ENCODE results near the gene MSRB3.
A peak's percentile ranks its signal among the peaks of the same experiment; 100 is the strongest.

The MSRB3 gene

DNA sequence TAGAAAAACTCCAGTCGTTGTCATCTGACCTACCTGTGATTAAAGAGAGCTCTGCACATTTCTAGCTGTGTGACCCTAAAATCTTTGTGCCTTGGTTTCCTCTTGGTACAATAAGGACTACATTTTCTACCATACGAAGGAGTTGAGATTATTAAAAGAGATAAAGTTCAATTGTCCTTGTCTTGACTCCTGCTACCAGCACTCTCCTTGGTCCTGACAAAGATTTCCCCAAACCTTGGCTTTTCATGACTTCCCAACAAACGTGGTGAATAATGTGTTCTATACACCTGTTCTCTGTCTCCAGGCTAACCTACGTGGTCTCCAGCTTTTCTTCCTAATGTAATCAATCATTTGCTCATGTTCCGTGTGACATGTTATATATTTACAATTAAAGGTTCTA lies 223.5 kb downstream of the MSRB3 start:
- H3K4me3 ChIP-seq (ENCODE audit: low read length), result no peak overlapping the region
- DNase-seq (ENCODE audit: low read depth), result no peak
- TF ChIP-seq, protein P1, sequence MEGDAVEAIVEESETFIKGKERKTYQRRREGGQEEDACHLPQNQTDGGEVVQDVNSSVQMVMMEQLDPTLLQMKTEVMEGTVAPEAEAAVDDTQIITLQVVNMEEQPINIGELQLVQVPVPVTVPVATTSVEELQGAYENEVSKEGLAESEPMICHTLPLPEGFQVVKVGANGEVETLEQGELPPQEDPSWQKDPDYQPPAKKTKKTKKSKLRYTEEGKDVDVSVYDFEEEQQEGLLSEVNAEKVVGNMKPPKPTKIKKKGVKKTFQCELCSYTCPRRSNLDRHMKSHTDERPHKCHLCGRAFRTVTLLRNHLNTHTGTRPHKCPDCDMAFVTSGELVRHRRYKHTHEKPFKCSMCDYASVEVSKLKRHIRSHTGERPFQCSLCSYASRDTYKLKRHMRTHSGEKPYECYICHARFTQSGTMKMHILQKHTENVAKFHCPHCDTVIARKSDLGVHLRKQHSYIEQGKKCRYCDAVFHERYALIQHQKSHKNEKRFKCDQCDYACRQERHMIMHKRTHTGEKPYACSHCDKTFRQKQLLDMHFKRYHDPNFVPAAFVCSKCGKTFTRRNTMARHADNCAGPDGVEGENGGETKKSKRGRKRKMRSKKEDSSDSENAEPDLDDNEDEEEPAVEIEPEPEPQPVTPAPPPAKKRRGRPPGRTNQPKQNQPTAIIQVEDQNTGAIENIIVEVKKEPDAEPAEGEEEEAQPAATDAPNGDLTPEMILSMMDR (conservative IDR thresholded peaks at IDR 0.05; ENCODE audit: low read depth, low read length), result no peak

DNA sequence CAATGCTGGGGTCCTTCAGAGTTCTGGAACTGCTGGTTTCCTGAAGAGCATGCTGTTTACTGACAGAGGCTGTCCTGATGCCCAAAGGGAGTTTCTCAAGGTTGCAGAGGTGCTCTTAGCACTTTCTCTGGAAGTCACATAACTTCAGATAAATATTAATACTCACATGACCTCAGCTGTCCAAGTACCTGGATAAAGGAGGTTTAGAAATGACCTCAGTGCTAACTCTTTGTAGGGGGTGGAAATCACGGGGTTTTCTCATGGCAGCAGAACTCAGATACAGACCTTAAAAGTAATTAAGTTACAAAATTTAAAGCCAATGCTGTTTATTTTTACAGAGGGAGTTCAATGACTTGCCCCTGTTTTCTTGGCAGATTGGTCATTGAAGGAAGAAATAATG lies 225.9 kb downstream of the MSRB3 start:
- H3K4me3 ChIP-seq (ENCODE audit: low read length), result no peak overlapping the region
- TF ChIP-seq, protein P1 (conservative IDR thresholded peaks at IDR 0.05; ENCODE audit: low read depth, low read length), result no peak
- no peak for DNase-seq (ENCODE audit: low read depth)

DNA sequence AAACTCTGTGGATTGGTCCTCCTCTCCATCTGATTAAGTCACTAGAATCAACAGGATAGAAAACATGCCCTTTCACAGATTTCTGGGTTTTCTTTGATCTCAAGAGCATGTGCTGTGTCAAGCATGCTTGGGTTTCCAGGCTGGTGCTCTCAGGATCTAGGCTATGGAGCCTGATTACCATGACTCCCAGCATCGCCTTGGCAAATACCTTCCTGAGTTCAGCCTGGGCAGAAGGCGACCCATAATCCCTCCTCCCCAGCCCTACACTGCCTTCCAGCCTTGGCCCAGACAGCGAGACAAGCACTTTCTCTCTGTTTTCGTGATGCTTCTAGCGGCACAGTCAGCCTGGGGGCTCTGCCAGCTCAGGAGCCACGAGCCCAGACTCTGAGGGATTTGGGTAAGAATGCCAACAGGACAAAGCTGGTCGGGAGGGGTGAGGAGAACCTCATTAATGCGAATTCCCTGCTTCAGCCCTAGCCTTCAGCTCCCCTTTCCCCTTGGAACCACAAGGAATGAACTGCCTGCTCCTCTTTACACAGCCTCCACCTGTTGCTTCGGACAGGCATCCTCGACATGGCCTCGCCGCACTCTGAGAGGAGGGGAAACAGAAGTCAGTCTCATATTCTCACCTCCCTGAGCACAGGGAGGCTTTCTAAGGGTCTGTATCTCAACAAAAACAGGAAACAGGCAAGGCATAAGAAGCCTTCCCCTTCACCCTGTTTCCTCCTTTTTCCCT lies 227.1 kb downstream of the MSRB3 start:
- DNase-seq (ENCODE audit: low read depth), result peak; percentile 42
- TF ChIP-seq, protein P1 (conservative IDR thresholded peaks at IDR 0.05; ENCODE audit: low read depth, low read length), result no peak
- no peak overlapping the region for H3K4me3 ChIP-seq (ENCODE audit: low read length)

DNA sequence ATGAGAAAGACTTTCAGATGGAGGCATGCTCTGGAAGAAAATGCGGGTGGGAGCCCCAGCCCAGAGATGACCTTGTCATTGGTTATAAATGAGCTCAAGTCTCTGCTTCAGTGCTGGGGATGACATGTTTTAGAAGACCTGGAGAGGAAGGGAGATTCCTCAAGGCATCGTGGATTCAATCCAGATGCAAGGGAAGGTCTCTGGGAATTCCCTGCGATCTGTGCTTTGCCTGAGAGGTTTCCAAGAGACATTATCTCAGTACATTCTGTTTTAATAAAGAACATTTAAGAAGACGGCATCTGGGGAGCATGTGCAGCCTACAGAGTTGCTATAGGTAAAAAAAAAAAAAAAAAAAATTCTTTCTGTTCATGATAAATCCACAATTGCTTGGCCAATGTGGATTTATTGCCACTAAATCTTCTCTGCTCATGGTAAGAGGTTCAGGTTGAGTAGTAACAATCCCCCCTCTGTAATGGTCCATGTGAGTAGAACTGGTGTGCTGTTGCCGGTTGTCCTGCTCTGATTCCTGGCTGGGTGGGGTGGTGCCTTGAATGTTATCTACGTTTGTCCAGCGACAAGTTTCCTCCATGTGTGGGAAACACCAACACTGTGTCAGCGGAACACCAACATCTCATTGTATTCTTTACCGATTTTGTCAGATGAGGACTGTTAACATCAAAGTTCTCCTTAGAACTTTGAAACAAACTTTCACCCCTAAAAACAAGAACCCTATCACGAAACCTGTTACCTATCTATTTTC lies 230.0 kb downstream of the MSRB3 start:
- H3K4me3 ChIP-seq (ENCODE audit: low read length), result no peak overlapping the region
- TF ChIP-seq, protein P1 (conservative IDR thresholded peaks at IDR 0.05; ENCODE audit: low read depth, low read length), result no peak
- no peak for DNase-seq (ENCODE audit: low read depth)

DNA sequence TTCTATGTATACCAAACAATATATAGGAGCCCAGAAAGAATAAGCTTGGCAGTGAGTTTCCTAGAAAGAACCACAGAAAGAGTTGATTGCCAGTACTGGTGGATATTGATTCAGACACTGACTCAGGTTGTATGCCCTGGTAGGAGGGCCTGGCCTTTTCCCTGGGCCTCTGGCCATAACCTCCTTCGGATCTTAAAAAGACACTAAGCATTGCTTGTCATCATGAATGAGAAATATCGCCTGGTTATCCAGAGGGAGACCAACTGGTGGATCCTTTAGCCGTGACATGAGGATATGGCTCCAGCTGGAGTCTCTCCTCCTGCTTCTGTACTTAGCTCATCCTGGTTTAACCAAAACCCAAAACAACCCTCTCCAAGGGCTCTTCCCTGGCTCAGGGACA lies 231.5 kb downstream of the MSRB3 start:
- no peak overlapping the region for H3K4me3 ChIP-seq (ENCODE audit: low read length)
- DNase-seq (ENCODE audit: low read depth), result no peak
- TF ChIP-seq, protein P1 (conservative IDR thresholded peaks at IDR 0.05; ENCODE audit: low read depth, low read length), result no peak

DNA sequence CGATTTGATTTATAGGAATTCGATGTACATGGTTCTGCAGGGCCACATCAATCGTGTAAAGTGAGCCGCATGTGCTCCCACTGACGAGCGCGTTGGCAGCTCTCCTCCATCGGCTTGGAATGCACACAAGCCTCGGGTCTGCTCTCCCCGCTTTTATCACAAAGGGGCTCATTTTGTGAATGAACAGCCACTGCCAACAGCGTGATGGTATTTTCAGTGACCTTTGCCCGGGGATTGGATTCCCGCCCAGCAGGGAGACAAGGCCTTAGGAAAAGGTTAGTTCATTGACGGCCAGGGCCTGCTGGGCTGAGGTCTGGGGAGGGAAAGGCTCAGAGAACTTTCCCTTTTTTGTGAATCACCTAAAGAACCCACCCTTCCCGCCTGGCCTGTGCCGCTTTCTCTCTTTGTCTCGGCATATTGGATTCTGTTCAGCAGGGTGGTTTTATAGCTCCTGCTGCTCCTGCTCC lies 232.1 kb downstream of the MSRB3 start:
- TF ChIP-seq, protein P1 (conservative IDR thresholded peaks at IDR 0.05; ENCODE audit: low read depth, low read length), result no peak
- no peak overlapping the region for H3K4me3 ChIP-seq (ENCODE audit: low read length)
- peak; percentile 72 for DNase-seq (ENCODE audit: low read depth)

Data from retinal pigment epithelial cell (primary cell).